Aorta (tissue), 5 donors: ENCODE results near the gene ISCA2. TPM values are rescaled to one million over a fixed set of nuclear protein-coding genes. Genes with fewer than 3 reads are reported as not detected.

ENCODE experiments used
- ATAC-seq: fragments of 200-7000 bp; cut with Tn5 transposase; one replicate; pipeline ENCODE4 v1.9.1; 2022; ENCODE audit warnings: moderate library complexity; ENCODE audit not compliant: low FRiP score
- DNase-seq, 2 donors: peaks; one replicate each; pipeline ENCODE4 v3.0.0-alpha.2; 2020
- H3K27ac ChIP-seq, 2 donors: one replicate each; pipeline ENCODE4 v1.5.1; 2013; ENCODE audit warnings: low read length in 2 of 2, mild to moderate bottlenecking in 2 of 2, moderate library complexity in 2 of 2, control low read depth in 1 of 2, inconsistent platforms in 1 of 2, low read depth in 1 of 2
- H3K27me3 ChIP-seq, 2 donors: one replicate each; pipeline ENCODE4 v1.6.1; 2013; ENCODE audit warnings: control low read depth in 1 of 2, low read length in 1 of 2, mild to moderate bottlenecking in 1 of 2, moderate library complexity in 1 of 2; ENCODE audit not compliant: insufficient read depth in 2 of 2, control insufficient read depth in 1 of 2
- H3K36me3 ChIP-seq, 2 donors: one replicate each; pipeline ENCODE4 v1.6.1; 2013; ENCODE audit warnings: control low read depth in 1 of 2, low read length in 1 of 2, mild to moderate bottlenecking in 1 of 2; ENCODE audit not compliant: insufficient read depth in 2 of 2, control insufficient read depth in 1 of 2
- H3K4me1 ChIP-seq, 2 donors: one replicate each; pipeline ENCODE4 v1.6.1; 2013; ENCODE audit warnings: low read length in 2 of 2, control low read depth in 1 of 2, mild to moderate bottlenecking in 1 of 2, moderate library complexity in 1 of 2; ENCODE audit not compliant: insufficient read depth in 2 of 2, control insufficient read depth in 1 of 2
- H3K4me3 ChIP-seq, 2 donors: one replicate each; pipeline ENCODE4 v1.5.1; 2013; ENCODE audit warnings: low read length in 2 of 2, control low read depth in 1 of 2, mild to moderate bottlenecking in 1 of 2
- H3K9me3 ChIP-seq: one replicate; pipeline ENCODE4 v1.6.1; 2013; ENCODE audit warnings: mild to moderate bottlenecking, low read length; ENCODE audit not compliant: control insufficient read depth
- WGBS, 2 donors: extraction: QIAGEN DNeasy Blood & Tissue Kit; methylation state at CpG; one replicate each; pipeline ENCODE4 v1.1.7; 2013; 5-methylcytosine and 5-hydroxymethylcytosine counted together
- intact Hi-C, 2 donors: fragments of 100-400 bp; cut with DNase I; formaldehyde crosslinking; loops; one replicate each; pipeline versions ENCODE4 v1.14.2 to v1.15.0; 2022
- polyA plus RNA-seq, 2 donors: library from polyadenylated mRNA; stranded (reverse); fragments of 200-250 nt; gene quantifications; one replicate each; pipeline ENCODE4 v1.2.3, GENCODE V29; 2013
- total RNA-seq, 2 donors: library from RNA; stranded (reverse); fragmentation: NEBNext Ultra II Directional; extraction: Animal tissue kit (Norgen Biotek cat#: 25700); gene quantifications; one replicate each; pipeline ENCODE4 v1.2.1, GENCODE V29; 2021
- donor health status: healthy with polysubstance abuse.
- donor health status: Bipolar disorder and iron deficiency.
- donor health status: DM: no; HTN: no; CAD: no.
- donor health status: DM: no; HTN: no; CAD: no.
- donor health status: DM: yes; HTN: yes; CAD: no.

Gene ISCA2
- total and polyA plus RNA-seq, 4 donors = 12.9 to 15.9 (median 14.5) TPM

GRCh38 chr14:74463697-74464096 lies 29.9 kb upstream of the ISCA2 start:
- WGBS, 2 donors = 85 to 87% methylated on average over 5 of the region's 5 CpGs

GRCh38 chr14:74464785-74465184 lies 28.8 kb upstream of the ISCA2 start:
- H3K9me3 ChIP-seq = no peaks in the 10 kb centered on the region
- ATAC-seq = no peak
- WGBS, 2 donors = 90 to 91% methylated on average over 3 of the region's 3 CpGs
- H3K4me3 ChIP-seq = no peak overlapping the region
- intact Hi-C loops = no loop called here
- peaks cover 0 to 1% of the 10 kb centered on the region in 2 donors for H3K4me1 ChIP-seq
- H3K27me3 ChIP-seq = no peaks in the 10 kb centered on the region
- DNase-seq = no peak
- H3K36me3 ChIP-seq = no peaks in the 10 kb centered on the region
- H3K27ac ChIP-seq = no peak overlapping the region

More at GRCh38 chr14:74463697-74464096, 29.9 kb upstream of the ISCA2 start:
- Histone ChIP-seq H3K36me3 (no peaks in the 10 kb centered on the region), H3K9me3 (no peaks in the 10 kb centered on the region), H3K4me3 (no peak overlapping the region), H3K4me1 (no peaks in the 10 kb centered on the region), H3K27me3 (no peaks in the 10 kb centered on the region), H3K27ac (no peak overlapping the region)
- no peak for ATAC-seq
- DNase-seq = no peak
- intact Hi-C loops = no loop called here

- ATAC-seq (no peak), DNase-seq (no peak)
- intact Hi-C loops = no loop called here
- peaks cover 0 to 5% of the 10 kb centered on the region in 2 donors for H3K4me1 ChIP-seq
- H3K27me3 ChIP-seq = no peaks in the 10 kb centered on the region
- no peak overlapping the region for H3K4me3 ChIP-seq
- no peaks in the 10 kb centered on the region for H3K9me3 ChIP-seq
- no peaks in the 10 kb centered on the region for H3K36me3 ChIP-seq
- 93 to 94% methylated on average over 2 of the region's 2 CpGs for WGBS, 2 donors
- no peak overlapping the region for H3K27ac ChIP-seq
Observed at GRCh38 chr14:74465335-74465734, 28.2 kb upstream of the ISCA2 start.

- Histone ChIP-seq H3K4me3 (no peak overlapping the region), H3K36me3 (no peaks in the 10 kb centered on the region), H3K27me3 (no peaks in the 10 kb centered on the region), H3K9me3 (no peaks in the 10 kb centered on the region), H3K27ac (no peak overlapping the region), H3K4me1 (peaks cover 0 to 5% of the 10 kb centered on the region in 2 donors)
- 94 to 95% methylated on average over 3 of the region's 3 CpGs for WGBS, 2 donors
- DNase-seq (no peak), ATAC-seq (no peak)
- intact Hi-C loops = no loop called here
Observed at GRCh38 chr14:74468513-74468912, 25.1 kb upstream of the ISCA2 start.

- H3K4me3 ChIP-seq = no peak overlapping the region
- WGBS, 2 donors = 36 to 37% methylated on average over 7 of the region's 7 CpGs
- intact Hi-C loops = no loop called here
- no peaks in the 10 kb centered on the region for H3K9me3 ChIP-seq
- peak overlapping the region in 1 of 2 donors; percentile 39 for H3K27ac ChIP-seq
- no peaks in the 10 kb centered on the region for H3K36me3 ChIP-seq
- ATAC-seq (no peak), DNase-seq (no peak)
- no peaks in the 10 kb centered on the region for H3K27me3 ChIP-seq
- H3K4me1 ChIP-seq = peaks cover 0 to 5% of the 10 kb centered on the region in 2 donors
Observed at GRCh38 chr14:74469548-74470518, 23.7 kb upstream of the ISCA2 start.

- 93% methylated on average over 2 of the region's 2 CpGs for WGBS, 2 donors
Observed at GRCh38 chr14:74472601-74473000, 21.0 kb upstream of the ISCA2 start.

GRCh38 chr14:74474376-74474775 lies 19.2 kb upstream of the ISCA2 start:
- no peaks in the 10 kb centered on the region for H3K9me3 ChIP-seq
- peaks cover 2 to 5% of the 10 kb centered on the region in 2 donors for H3K4me1 ChIP-seq
- 73 to 83% methylated on average over 2 of the region's 2 CpGs for WGBS, 2 donors
- H3K27me3 ChIP-seq = no peaks in the 10 kb centered on the region
- DNase-seq (no peak), ATAC-seq (no peak)
- intact Hi-C loops = no loop called here
- H3K4me3 ChIP-seq = no peak overlapping the region
- H3K27ac ChIP-seq = no peak overlapping the region
- H3K36me3 ChIP-seq = peaks cover 0 to 6% of the 10 kb centered on the region in 2 donors

More at GRCh38 chr14:74472601-74473000, 21.0 kb upstream of the ISCA2 start:
- intact Hi-C loops = no loop called here
- no peaks in the 10 kb centered on the region for H3K9me3 ChIP-seq
- H3K27ac ChIP-seq = no peak overlapping the region
- peaks cover 0 to 4% of the 10 kb centered on the region in 2 donors for H3K36me3 ChIP-seq
- peaks cover 2 to 5% of the 10 kb centered on the region in 2 donors for H3K4me1 ChIP-seq
- ATAC-seq (no peak), DNase-seq (no peak)
- H3K27me3 ChIP-seq = no peaks in the 10 kb centered on the region
- no peak overlapping the region for H3K4me3 ChIP-seq

- H3K27ac ChIP-seq = peak overlapping the region in 1 of 2 donors; percentile 14
- intact Hi-C loops = no loop called here
- peaks cover 0 to 2% of the 10 kb centered on the region in 2 donors for H3K4me1 ChIP-seq
- H3K36me3 ChIP-seq = peaks cover 2 to 8% of the 10 kb centered on the region in 2 donors
- H3K9me3 ChIP-seq = no peaks in the 10 kb centered on the region
- WGBS, 2 donors = 27 to 36% methylated on average over 3 of the region's 3 CpGs
- no peak for ATAC-seq
- DNase-seq = no peak
- H3K4me3 ChIP-seq = no peak overlapping the region
- H3K27me3 ChIP-seq = no peaks in the 10 kb centered on the region
Observed at GRCh38 chr14:74475678-74476077, 17.9 kb upstream of the ISCA2 start.

- DNase-seq (no peak), ATAC-seq (peak; percentile 24)
- Histone ChIP-seq H3K27ac (peak overlapping the region in 1 of 2 donors; percentile 75), H3K4me1 (peaks cover 0 to 2% of the 10 kb centered on the region in 2 donors), H3K9me3 (no peaks in the 10 kb centered on the region), H3K27me3 (no peaks in the 10 kb centered on the region), H3K4me3 (no peak overlapping the region), H3K36me3 (peaks cover 2 to 8% of the 10 kb centered on the region in 2 donors)
- 21 to 28% methylated on average over 4 of the region's 4 CpGs for WGBS, 2 donors
- intact Hi-C loops = no loop called here
Observed at GRCh38 chr14:74476107-74476506, 17.5 kb upstream of the ISCA2 start.
